Measurements from ENCODE around the gene SLC6A6. TPM values are rescaled to one million over a fixed set of nuclear protein-coding genes. Genes with fewer than 3 reads are reported as not detected.

Gene SLC6A6
- total RNA-seq, 1 donor from 2014 or later: 32.9 TPM

- peaks cover 2% of the 10 kb centered on the region for H3K27me3 Mint-ChIP-seq (ENCODE audit: insufficient read depth, low read depth)
Measured at GRCh38 chr3:14415501-14415900, 13.1 kb downstream of the SLC6A6 start.

DNA sequence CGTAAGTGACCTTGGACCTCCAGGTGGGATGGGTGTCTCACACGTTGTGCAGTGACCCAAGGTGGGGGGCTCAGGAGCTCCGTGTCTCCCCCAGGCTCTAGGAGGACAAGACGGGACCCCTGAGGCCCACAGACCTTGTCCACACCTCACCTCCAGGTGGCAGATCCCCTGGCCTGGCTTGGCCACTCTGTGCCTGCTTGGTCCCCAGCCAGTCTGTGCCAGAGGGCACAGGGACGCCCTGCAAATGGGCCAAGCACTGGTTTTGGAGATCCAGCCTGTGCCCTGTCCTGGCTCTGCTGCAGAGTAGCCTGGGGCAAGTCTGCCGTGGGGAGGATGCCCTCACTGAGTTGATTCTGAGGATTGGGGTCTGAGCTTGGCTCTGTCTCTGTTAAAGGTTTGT, 14.0 kb downstream of the SLC6A6 start:
- Histone ChIP-seq H3K4me2 (no peak overlapping the region), H3K36me3 (no peaks in the 10 kb centered on the region), H3K4me3 (no peak overlapping the region), H2AFZ (replicated peaks) (no peak overlapping the region), H4K20me1 (ENCODE audit: low read depth) (peaks cover 74% of the 10 kb centered on the region), H3K27ac (no peak overlapping the region), H3K79me2 (ENCODE audit: low read depth) (peaks cover 18% of the 10 kb centered on the region), H3K9ac (no peak overlapping the region), H3K4me1 (peaks cover 23% of the 10 kb centered on the region), H3F3A (ENCODE audit: low read depth) (peaks cover 22% of the 10 kb centered on the region), H3K27me3 (no peaks in the 10 kb centered on the region), H3K9me3 (ENCODE audit: low read depth) (no peaks in the 10 kb centered on the region)
- Mint-ChIP-seq H3K36me3 (peaks cover 3% of the 10 kb centered on the region), H3K4me1 (peaks cover 66% of the 10 kb centered on the region), H3K9me3 (no peaks in the 10 kb centered on the region), H3K27me3 (ENCODE audit: insufficient read depth, low read depth) (peaks cover 2% of the 10 kb centered on the region), H3K27ac (no peak overlapping the region), H3K4me3 (no peak overlapping the region)
- no peak for TF ChIP-seq EZH2phosphoT487 (IDR thresholded peaks at IDR 0.05)
- TF ChIP-seq EZH2 (IDR thresholded peaks at IDR 0.05): no peak
- no peak for TF ChIP-seq CTCF (IDR thresholded peaks at IDR 0.05)
- DNase-seq (ENCODE audit: low spot score): no peak

More at GRCh38 chr3:14415501-14415900, 13.1 kb downstream of the SLC6A6 start:
- no peak overlapping the region for H3K9ac ChIP-seq
- peaks cover 18% of the 10 kb centered on the region for H3K79me2 ChIP-seq (ENCODE audit: low read depth)
- peaks cover 62% of the 10 kb centered on the region for H3K4me1 Mint-ChIP-seq
- H3K9me3 Mint-ChIP-seq: no peaks in the 10 kb centered on the region
- no peaks in the 10 kb centered on the region for H3K36me3 ChIP-seq
- H4K20me1 ChIP-seq (ENCODE audit: low read depth): peaks cover 75% of the 10 kb centered on the region
- TF ChIP-seq EZH2 (IDR thresholded peaks at IDR 0.05): no peak
- TF ChIP-seq CTCF (IDR thresholded peaks at IDR 0.05): no peak
- TF ChIP-seq EZH2phosphoT487 (IDR thresholded peaks at IDR 0.05): no peak
- peaks cover 25% of the 10 kb centered on the region for H3F3A ChIP-seq (ENCODE audit: low read depth)
- H3K4me1 ChIP-seq: peaks cover 24% of the 10 kb centered on the region
- H3K4me3 ChIP-seq: no peak overlapping the region
- H3K4me2 ChIP-seq: no peak overlapping the region
- H3K27ac Mint-ChIP-seq: no peak overlapping the region
- H3K36me3 Mint-ChIP-seq: peaks cover 3% of the 10 kb centered on the region
- no peaks in the 10 kb centered on the region for H3K9me3 ChIP-seq (ENCODE audit: low read depth)
- H3K4me3 Mint-ChIP-seq: no peak overlapping the region
- no peak overlapping the region for H2AFZ ChIP-seq (replicated peaks)
- H3K27me3 ChIP-seq: no peaks in the 10 kb centered on the region
- DNase-seq (ENCODE audit: low spot score): no peak
- no peak overlapping the region for H3K27ac ChIP-seq

GRCh38 chr3:14418296-14419250, 16.2 kb downstream of the SLC6A6 start:
- H3K4me3 ChIP-seq: no peak overlapping the region
- H3F3A ChIP-seq (ENCODE audit: low read depth): peaks cover under 1% of the 10 kb centered on the region
- no peaks in the 10 kb centered on the region for H3K36me3 ChIP-seq
- H3K9ac ChIP-seq: no peak overlapping the region
- no peak for TF ChIP-seq CTCF (IDR thresholded peaks at IDR 0.05)
- TF ChIP-seq EZH2phosphoT487 (IDR thresholded peaks at IDR 0.05): no peak
- H3K27ac Mint-ChIP-seq: peak overlapping the region; percentile 54
- no peak overlapping the region for H3K4me2 ChIP-seq
- peaks cover 3% of the 10 kb centered on the region for H3K36me3 Mint-ChIP-seq
- peaks cover 7% of the 10 kb centered on the region for H3K27me3 Mint-ChIP-seq (ENCODE audit: insufficient read depth, low read depth)
- no peak overlapping the region for H2AFZ ChIP-seq (replicated peaks)
- no peaks in the 10 kb centered on the region for H3K9me3 Mint-ChIP-seq
- DNase-seq (ENCODE audit: low spot score): no peak
- no peaks in the 10 kb centered on the region for H3K9me3 ChIP-seq (ENCODE audit: low read depth)
- peak overlapping the region; percentile 53 for H3K4me3 Mint-ChIP-seq
- no peaks in the 10 kb centered on the region for H3K27me3 ChIP-seq
- H3K4me1 Mint-ChIP-seq: peaks cover 55% of the 10 kb centered on the region
- peaks cover 73% of the 10 kb centered on the region for H4K20me1 ChIP-seq (ENCODE audit: low read depth)
- peaks cover 2% of the 10 kb centered on the region for H3K4me1 ChIP-seq
- H3K79me2 ChIP-seq (ENCODE audit: low read depth): peaks cover 14% of the 10 kb centered on the region
- H3K27ac ChIP-seq: no peak overlapping the region

All from neural progenitor cell (in vitro differentiated cells).